GM12878 (cell line): ENCODE data around the gene BCAP31. TPM values are rescaled to one million over a fixed set of nuclear protein-coding genes. Genes with fewer than 3 reads are reported as not detected.

Source experiments
- ATAC-seq: fragments of 200-7000 bp; cut with Tn5 transposase; 3 replicates; pipeline ENCODE4 v1.9.1; 2020; ENCODE audit warnings: mild to moderate bottlenecking, moderate library complexity
- BruUV-seq: library from RNA; stranded (reverse); fragments of 400-500 nt; replicated peaks from 2 replicates; lab custom pipeline; 2021; lab: Mats Ljungman, UMichigan
- CTCF ChIA-PET: fragments of 300-600 bp; sonication (Branson Sonifier 250); formaldehyde crosslinking; extraction: SDS; loops from one replicate; lab custom pipeline; 2021; ENCODE audit warnings: inconsistent platforms; lab: Yijun Ruan, JAX
- POLR2A ChIA-PET: fragments of 350-600 bp; formaldehyde crosslinking; extraction: SDS; loops from one replicate; lab custom pipeline; 2021; ENCODE audit warnings: inconsistent platforms; lab: Charles Lee
- RAD21 ChIA-PET: fragments of 300-600 bp; sonication (Branson Sonifier 250); formaldehyde crosslinking; loops from one replicate; lab custom pipeline; 2023; ENCODE audit warnings: antibody characterized with exemption; ENCODE audit not compliant: unreplicated experiment; lab: Charles Lee
- SMC1A ChIA-PET: fragments of 300-600 bp; sonication (Branson Sonifier 250); formaldehyde crosslinking; loops from one replicate; lab custom pipeline; 2023; ENCODE audit not compliant: unreplicated experiment, uncharacterized antibody; lab: Charles Lee
- DNase-seq: peaks from one replicate; pipeline ENCODE4 v3.0.0-alpha.2; 2011; ENCODE audit warnings: low read depth, low spot score
- FAIRE-seq: peaks from 3 replicates; lab custom pipeline; 2011; peaks lifted over from hg19 to GRCh38; lab: Jason Lieb, UNC
- H2AFZ ChIP-seq: 2 replicates; pipeline ENCODE4 v1.6.0; 2011; ENCODE audit warnings: low read depth, low read length, control low read depth; ENCODE audit not compliant: control insufficient read depth
- H3K27ac ChIP-seq: 2 replicates; pipeline ENCODE4 v1.5.1; 2011; ENCODE audit warnings: control low read depth; ENCODE audit not compliant: control insufficient read depth, insufficient read depth
- H3K27me3 ChIP-seq, 2 experiments: replicated peaks in 1 of 2; 2 replicates each; pipeline versions ENCODE4 v1.6.0 to v1.6.1; 2011; ENCODE audit warnings: low read length in 1 of 2; ENCODE audit not compliant: control insufficient read depth in 2 of 2, insufficient read depth in 2 of 2
- H3K36me3 ChIP-seq, 2 experiments: 2 replicates each; pipeline ENCODE4 v1.5.1; 2011; ENCODE audit warnings: low read length in 1 of 2; ENCODE audit not compliant: control insufficient read depth in 2 of 2, insufficient read depth in 2 of 2
- H3K4me1 ChIP-seq: 2 replicates; pipeline ENCODE4 v1.6.1; 2011; ENCODE audit warnings: mild to moderate bottlenecking, low read length, moderate library complexity, mixed read lengths; ENCODE audit not compliant: control insufficient read depth, insufficient read depth
- H3K4me2 ChIP-seq: 2 replicates; pipeline ENCODE4 v1.6.0; 2011; ENCODE audit warnings: control low read depth; ENCODE audit not compliant: control insufficient read depth, insufficient read depth
- H3K4me3 ChIP-seq: fragments of 200-600 bp; sonication (generic); 2 replicates; pipeline ENCODE4 v1.5.1; 2016
- H3K79me2 ChIP-seq: 2 replicates; pipeline ENCODE4 v1.6.0; 2011; ENCODE audit warnings: low read length; ENCODE audit not compliant: control insufficient read depth, insufficient read depth
- H3K9ac ChIP-seq: 2 replicates; pipeline ENCODE4 v1.8.0; 2011; ENCODE audit warnings: low read length, control low read depth, mixed read lengths; ENCODE audit not compliant: control insufficient read depth, insufficient read depth
- H3K9me3 ChIP-seq: replicated peaks from 3 replicates; pipeline ENCODE4 v1.5.1; 2011; ENCODE audit warnings: mild to moderate bottlenecking, low read length; ENCODE audit not compliant: control insufficient read depth, insufficient read depth
- H4K20me1 ChIP-seq: 2 replicates; pipeline ENCODE4 v1.6.0; 2011; ENCODE audit not compliant: control insufficient read depth, insufficient read depth
- MEF2B ChIP-seq: fragments of 450-650 bp; IDR thresholded peaks from 2 replicates; pipeline ENCODE4 v1.6.1; 2018; ENCODE audit warnings: mild to moderate bottlenecking, moderate library complexity; ENCODE audit not compliant: partially characterized antibody, poor library complexity, severe bottlenecking
- NBN ChIP-seq: fragments of 450-650 bp; IDR thresholded peaks from 2 replicates; pipeline ENCODE4 v1.6.1; 2016
- RCOR1 ChIP-seq: conservative IDR thresholded peaks from 2 replicates; pipeline ENCODE4 v1.6.1; 2012; ENCODE audit warnings: low read depth, low read length, improper control_type of control experiment
- SMARCA5 ChIP-seq: fragments of 450-650 bp; IDR thresholded peaks from 2 replicates; pipeline ENCODE4 v1.6.1; 2017; ENCODE audit warnings: mild to moderate bottlenecking
- YBX1 ChIP-seq: fragments of 450-650 bp; IDR thresholded peaks from 2 replicates; pipeline ENCODE4 v1.6.1; 2016; ENCODE audit warnings: antibody characterized with exemption
- WGBS: methylation state at CpG from one replicate; pipeline ENCODE4 v1.1.6; 2016; ENCODE audit warnings: low lambda C conversion rate; ENCODE audit not compliant: insufficient replicate concordance, insufficient coverage; ENCODE audit errors: missing lambda C conversion rate; 5-methylcytosine and 5-hydroxymethylcytosine counted together
- in situ Hi-C: fragments of 300-500 bp; cut with MboI; formaldehyde crosslinking; loops from 9 replicates; pipeline ENCODE4 v1.14.3; 2018; ENCODE audit warnings: mixed read lengths
- intact Hi-C: fragments of 100-400 bp; cut with micrococcal nuclease; formaldehyde crosslinking; loops from one replicate; pipeline ENCODE4 v1.14.2; 2022; ENCODE audit not compliant: unreplicated experiment
- polyA plus RNA-seq, 11 experiments: library from polyadenylated mRNA; depleted of rRNA in 4 of 11; unstranded in 6 of 11; stranded (reverse) in 5 of 11; fragments of >200 nt; fragmentation: Nextera tagmentation in 4 of 11; fragmentation: Illumina TruSeq in 1 of 11; extraction: Ambion mirVana in 4 of 11; extraction: Trizol in 1 of 11; gene quantifications; 1 replicate in 1 of 11; 2 replicates in 10 of 11; pipeline versions ENCODE4 v1.2.1 to v1.2.3, GENCODE V29; 2011 to 2016; ENCODE audit warnings: inconsistent platforms in 2 of 11, missing spikeins in 2 of 11, low read depth in 1 of 11
- total RNA-seq, 4 experiments: library from RNA; depleted of rRNA in 3 of 4; stranded (reverse); fragments of >200 nt in 3 of 4; fragmentation: Illumina TruSeq in 1 of 4; extraction: Trizol in 1 of 4; gene quantifications; 2 replicates each; pipeline versions ENCODE4 v1.2.1 to v1.2.3, GENCODE V29; 2013 to 2021
- TF ChIP-seq, protein P1 (sequence below): IDR thresholded peaks from 2 replicates; pipeline ENCODE4 v1.6.1; 2011; ENCODE audit warnings: low read depth, mild to moderate bottlenecking, low read length, moderate library complexity, borderline replicate concordance; ENCODE audit errors: extremely low read depth
- TF ChIP-seq, protein P2 (sequence below): fragments of 150-350 bp; IDR thresholded peaks from 2 replicates; pipeline ENCODE4 v1.6.1; 2016; ENCODE audit warnings: low read depth, low read length
- TF ChIP-seq, protein P3 (sequence below): IDR thresholded peaks from 2 replicates; pipeline ENCODE4 v1.6.1; 2012; ENCODE audit warnings: low read depth, low read length, improper control_type of control experiment
- TF ChIP-seq, protein P4 (sequence below): IDR thresholded peaks from 2 replicates; pipeline ENCODE4 v1.6.1; 2011; ENCODE audit warnings: low read depth, low read length, improper control_type of control experiment, borderline replicate concordance

The BCAP31 gene
- total and polyA plus RNA-seq, 10 of the 15 experiments (the other 5 are each of a cell fraction or from before 2014, with no cell fraction given): 63.1 to 246 (median 95.6) TPM

DNA sequence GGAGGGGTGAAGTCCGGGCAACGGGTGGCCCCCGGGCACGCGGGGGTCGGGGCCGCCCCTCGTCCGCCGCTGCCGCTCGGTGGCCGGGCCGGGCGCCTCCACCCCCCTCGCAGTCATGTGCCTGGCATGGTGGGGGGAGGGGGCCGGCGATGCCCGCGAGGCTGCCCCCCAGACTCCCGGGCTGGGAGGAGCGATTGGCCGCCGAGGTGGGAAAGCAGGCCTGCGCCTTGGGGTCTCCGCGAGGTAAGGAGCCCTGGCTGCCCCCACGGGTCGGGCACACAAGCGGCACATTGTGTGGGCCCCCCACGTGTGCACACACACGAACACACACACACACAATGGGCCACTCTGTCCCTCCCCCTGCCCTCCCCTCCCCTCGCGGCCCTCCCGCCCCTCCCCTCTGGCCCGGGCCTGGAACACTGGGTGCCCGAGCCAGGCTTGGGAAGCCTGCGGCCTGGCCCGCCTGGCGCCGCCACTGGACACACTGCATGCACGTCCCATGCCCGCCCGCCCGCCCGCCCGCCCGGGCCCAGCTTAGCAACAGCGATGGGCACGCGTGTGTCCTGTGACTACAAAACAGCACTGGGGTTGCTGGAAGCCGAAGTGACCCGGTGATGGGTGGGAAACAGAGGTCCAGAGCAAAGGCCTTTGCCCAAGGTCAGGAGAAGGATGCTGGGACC, 35.1 kb downstream of the BCAP31 start:
- H3K4me1 ChIP-seq: no peaks in the 10 kb centered on the region
- SMC1A ChIA-PET: no interaction called here
- H2AFZ ChIP-seq: no peak overlapping the region
- RAD21 ChIA-PET: no interaction called here
- TF ChIP-seq, protein P1, sequence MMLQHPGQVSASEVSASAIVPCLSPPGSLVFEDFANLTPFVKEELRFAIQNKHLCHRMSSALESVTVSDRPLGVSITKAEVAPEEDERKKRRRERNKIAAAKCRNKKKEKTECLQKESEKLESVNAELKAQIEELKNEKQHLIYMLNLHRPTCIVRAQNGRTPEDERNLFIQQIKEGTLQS: no peak
- TF ChIP-seq, protein P2, sequence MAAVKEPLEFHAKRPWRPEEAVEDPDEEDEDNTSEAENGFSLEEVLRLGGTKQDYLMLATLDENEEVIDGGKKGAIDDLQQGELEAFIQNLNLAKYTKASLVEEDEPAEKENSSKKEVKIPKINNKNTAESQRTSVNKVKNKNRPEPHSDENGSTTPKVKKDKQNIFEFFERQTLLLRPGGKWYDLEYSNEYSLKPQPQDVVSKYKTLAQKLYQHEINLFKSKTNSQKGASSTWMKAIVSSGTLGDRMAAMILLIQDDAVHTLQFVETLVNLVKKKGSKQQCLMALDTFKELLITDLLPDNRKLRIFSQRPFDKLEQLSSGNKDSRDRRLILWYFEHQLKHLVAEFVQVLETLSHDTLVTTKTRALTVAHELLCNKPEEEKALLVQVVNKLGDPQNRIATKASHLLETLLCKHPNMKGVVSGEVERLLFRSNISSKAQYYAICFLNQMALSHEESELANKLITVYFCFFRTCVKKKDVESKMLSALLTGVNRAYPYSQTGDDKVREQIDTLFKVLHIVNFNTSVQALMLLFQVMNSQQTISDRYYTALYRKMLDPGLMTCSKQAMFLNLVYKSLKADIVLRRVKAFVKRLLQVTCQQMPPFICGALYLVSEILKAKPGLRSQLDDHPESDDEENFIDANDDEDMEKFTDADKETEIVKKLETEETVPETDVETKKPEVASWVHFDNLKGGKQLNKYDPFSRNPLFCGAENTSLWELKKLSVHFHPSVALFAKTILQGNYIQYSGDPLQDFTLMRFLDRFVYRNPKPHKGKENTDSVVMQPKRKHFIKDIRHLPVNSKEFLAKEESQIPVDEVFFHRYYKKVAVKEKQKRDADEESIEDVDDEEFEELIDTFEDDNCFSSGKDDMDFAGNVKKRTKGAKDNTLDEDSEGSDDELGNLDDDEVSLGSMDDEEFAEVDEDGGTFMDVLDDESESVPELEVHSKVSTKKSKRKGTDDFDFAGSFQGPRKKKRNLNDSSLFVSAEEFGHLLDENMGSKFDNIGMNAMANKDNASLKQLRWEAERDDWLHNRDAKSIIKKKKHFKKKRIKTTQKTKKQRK: no peak
- TF ChIP-seq, protein P3, sequence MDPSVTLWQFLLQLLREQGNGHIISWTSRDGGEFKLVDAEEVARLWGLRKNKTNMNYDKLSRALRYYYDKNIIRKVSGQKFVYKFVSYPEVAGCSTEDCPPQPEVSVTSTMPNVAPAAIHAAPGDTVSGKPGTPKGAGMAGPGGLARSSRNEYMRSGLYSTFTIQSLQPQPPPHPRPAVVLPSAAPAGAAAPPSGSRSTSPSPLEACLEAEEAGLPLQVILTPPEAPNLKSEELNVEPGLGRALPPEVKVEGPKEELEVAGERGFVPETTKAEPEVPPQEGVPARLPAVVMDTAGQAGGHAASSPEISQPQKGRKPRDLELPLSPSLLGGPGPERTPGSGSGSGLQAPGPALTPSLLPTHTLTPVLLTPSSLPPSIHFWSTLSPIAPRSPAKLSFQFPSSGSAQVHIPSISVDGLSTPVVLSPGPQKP: no peak
- no peak for TF ChIP-seq MEF2B
- TF ChIP-seq RCOR1: no peak
- TF ChIP-seq YBX1: no peak
- TF ChIP-seq NBN: no peak
- no peak for TF ChIP-seq SMARCA5
- TF ChIP-seq, protein P4, sequence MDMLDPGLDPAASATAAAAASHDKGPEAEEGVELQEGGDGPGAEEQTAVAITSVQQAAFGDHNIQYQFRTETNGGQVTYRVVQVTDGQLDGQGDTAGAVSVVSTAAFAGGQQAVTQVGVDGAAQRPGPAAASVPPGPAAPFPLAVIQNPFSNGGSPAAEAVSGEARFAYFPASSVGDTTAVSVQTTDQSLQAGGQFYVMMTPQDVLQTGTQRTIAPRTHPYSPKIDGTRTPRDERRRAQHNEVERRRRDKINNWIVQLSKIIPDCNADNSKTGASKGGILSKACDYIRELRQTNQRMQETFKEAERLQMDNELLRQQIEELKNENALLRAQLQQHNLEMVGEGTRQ: no peak
- no peak overlapping the region for H3K4me3 ChIP-seq
- WGBS: 68% methylated on average over 10 of the region's 53 CpGs
- no peaks in the 10 kb centered on the region; the same call in 2 of the 3 replicates for H3K9me3 ChIP-seq
- CTCF ChIA-PET: no interaction called here
- H3K9ac ChIP-seq: no peak overlapping the region
- H3K27me3 ChIP-seq: no peaks in the 10 kb centered on the region
- no TSS peak for BruUV-seq
- no peak overlapping the region for H3K27ac ChIP-seq
- no peak for ATAC-seq
- no peaks in the 10 kb centered on the region for H3K79me2 ChIP-seq
- no peak for FAIRE-seq
- POLR2A ChIA-PET: no interaction called here
- no peak for DNase-seq
- H3K4me2 ChIP-seq: no peak overlapping the region
- H3K36me3 ChIP-seq: no peaks in the 10 kb centered on the region
- in situ Hi-C loops: no loop called here
- intact Hi-C loops: no loop called here
- no peaks in the 10 kb centered on the region for H4K20me1 ChIP-seq
